HG03521 (cell line): ENCODE data around the gene MIB2.
"Not testable (repeated sequence)": the region's sequence is repeated elsewhere in the genome, so short reads cannot be mapped to it uniquely, and the experiment has no call there.

ENCODE experiments used
- ATAC-seq: cut with Tn5 transposase; IDR thresholded peaks from one replicate; pipeline ENCODE4 v1.9.1; 2021; ENCODE audit warnings: mild to moderate bottlenecking, moderate library complexity; ENCODE audit not compliant: unreplicated experiment

MIB2 gene

DNA sequence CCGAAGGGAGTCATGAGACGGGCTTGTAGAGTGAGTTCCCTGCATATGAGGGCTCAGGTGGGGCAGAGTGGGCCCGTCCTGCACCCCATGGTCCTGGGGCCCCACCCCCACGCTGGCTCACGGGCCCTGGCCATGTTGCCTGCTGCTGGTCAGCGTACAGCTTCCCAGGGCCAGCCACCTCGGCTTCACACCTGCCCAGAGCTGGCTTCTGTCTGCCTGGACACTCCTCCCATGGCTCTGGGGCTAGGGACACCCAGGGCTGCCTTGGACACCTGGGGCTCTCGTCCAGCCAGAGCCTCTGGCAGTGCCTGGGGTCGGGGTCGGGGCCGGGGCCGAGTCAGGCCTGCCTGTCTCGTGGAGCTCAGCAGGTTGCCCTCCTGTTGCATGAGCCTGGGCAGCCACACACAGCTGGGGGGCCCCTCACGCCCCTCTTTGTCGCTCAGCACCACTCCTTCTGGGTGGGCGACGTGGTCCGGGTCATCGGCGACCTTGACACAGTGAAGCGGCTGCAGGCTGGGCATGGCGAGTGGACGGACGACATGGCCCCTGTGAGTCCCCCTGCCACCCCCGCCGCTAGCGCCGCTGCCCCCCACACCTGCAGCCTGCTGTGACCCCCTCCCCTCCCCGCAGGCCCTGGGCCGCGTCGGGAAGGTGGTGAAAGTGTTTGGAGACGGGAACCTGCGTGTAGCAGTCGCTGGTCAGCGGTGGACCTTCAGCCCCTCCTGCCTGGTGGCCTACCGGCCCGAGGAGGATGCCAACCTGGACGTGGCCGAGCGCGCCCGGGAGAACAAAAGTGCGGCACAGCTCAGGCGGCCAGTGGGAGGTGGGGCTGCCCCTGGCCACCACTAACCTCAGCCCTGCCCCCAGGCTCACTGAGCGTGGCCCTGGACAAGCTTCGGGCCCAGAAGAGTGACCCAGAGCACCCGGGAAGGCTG, 11.2 kb downstream of the MIB2 start:
- ATAC-seq = no peak

DNA sequence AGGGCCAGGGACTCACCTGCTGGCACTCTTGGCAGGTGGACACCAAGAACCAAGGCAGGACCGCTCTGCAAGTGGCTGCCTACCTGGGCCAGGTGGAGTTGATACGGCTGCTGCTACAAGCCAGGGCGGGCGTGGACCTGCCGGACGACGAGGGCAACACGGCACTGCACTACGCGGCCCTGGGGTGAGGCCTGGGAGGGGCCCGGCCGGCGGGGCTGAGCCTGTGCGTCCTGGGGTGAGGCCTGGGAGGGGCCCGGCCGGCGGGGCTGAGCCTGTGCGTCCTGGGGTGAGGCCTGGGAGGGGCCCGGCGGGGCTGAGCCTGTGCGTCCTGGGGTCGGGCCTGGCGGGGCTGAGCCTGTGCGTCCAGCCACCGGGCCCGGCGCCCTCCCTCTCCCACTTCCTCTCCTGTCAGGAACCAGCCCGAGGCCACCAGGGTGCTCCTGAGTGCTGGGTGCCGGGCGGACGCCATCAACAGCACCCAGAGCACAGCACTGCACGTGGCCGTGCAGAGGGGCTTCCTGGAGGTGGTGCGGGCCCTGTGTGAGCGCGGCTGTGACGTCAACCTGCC, 12.0 kb downstream of the MIB2 start:
- no peak for ATAC-seq

DNA sequence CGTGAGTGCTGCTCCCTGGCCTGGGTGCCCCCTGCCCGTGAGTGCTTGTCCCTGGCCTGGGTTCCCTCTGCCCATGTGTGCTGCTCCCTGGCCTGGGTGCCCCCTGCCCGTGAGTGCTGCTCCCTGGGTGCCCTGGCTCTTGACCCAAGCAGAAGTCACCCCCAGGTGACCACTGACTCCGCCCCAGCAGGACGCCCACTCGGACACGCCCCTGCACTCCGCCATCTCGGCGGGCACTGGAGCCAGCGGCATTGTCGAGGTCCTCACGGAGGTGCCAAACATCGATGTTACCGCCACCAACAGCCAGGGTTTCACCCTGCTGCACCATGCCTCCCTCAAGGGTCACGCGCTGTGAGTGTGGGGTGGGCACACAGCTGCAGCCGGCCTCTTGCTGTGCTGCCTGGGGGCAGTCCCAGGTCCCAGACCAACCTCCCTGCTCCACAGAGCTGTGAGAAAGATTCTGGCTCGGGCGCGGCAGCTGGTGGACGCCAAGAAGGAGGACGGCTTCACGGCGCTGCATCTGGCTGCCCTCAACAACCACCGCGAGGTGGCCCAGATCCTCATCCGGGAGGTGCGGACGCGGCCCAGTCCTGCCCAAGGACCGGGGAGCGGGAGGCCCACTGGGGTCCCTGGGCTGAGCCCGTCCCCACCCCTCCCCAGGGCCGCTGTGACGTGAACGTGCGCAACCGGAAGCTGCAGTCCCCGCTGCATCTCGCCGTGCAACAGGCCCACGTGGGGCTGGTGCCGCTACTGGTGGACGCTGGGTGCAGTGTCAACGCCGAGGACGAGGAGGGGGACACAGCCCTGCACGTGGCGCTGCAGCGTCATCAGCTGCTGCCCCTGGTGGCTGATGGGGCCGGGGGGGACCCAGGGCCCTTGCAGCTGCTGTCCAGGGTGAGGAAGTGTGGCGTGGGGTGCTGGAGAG, 12.8 kb downstream of the MIB2 start:
- no peak for ATAC-seq

DNA sequence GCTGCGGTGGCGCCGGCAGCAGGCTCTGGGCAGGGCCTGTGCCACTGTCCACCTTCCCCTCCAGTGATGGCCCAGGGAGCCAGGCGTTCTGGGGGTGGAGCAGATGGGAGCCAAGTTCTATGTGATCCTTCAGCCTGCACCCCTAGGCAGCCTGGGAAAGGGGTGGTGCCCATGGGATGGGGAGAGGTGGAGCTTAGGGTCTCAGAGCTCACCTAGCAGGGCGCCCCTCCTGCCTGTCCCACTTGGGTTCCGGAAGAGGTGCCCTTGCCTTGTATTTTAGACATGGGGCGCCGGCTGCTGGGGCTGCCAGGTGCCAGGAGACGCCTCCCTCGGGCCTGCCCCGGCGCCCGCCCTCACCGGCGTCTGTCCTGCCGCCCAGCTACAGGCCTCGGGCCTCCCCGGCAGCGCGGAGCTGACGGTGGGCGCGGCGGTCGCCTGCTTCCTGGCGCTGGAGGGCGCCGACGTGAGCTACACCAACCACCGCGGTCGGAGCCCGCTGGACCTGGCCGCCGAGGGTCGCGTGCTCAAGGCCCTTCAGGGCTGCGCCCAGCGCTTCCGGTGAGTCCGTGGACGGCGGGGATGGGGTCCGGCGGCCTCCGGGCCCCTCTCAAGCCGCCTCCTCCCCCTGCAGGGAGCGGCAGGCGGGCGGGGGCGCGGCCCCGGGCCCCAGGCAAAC, 13.6 kb downstream of the MIB2 start:
- ATAC-seq = no peak

DNA sequence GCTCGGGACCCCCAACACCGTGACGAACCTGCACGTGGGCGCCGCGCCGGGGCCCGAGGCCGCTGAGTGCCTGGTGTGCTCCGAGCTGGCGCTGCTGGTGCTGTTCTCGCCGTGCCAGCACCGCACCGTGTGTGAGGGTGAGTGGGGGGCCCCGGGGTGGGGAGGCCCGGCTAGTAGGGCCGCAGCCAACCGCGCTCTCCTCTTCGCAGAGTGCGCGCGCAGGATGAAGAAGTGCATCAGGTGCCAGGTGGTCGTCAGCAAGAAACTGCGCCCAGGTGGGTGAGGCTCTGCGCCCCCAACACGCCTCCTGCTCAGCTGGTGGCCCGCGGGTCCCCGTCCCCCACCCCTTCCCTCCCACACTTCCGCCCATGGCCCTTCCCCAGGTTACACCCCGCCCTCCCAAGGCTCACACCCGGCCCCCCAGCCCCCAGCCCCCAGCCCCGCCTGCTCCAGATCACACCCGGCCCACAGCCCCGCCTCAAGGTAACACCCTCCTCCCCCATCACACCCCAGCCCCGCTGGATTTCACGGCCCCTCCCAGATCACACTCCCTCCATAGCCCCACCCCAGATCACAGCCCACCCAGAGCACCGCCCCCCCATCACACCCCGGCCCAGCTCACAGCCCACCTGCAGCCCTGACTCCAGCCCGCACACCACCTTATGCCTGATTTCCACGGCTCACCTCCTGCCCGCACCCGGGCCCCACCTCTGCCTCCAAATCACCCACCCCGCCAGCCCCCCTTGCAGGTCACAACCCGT, 14.3 kb downstream of the MIB2 start:
- ATAC-seq = no peak

DNA sequence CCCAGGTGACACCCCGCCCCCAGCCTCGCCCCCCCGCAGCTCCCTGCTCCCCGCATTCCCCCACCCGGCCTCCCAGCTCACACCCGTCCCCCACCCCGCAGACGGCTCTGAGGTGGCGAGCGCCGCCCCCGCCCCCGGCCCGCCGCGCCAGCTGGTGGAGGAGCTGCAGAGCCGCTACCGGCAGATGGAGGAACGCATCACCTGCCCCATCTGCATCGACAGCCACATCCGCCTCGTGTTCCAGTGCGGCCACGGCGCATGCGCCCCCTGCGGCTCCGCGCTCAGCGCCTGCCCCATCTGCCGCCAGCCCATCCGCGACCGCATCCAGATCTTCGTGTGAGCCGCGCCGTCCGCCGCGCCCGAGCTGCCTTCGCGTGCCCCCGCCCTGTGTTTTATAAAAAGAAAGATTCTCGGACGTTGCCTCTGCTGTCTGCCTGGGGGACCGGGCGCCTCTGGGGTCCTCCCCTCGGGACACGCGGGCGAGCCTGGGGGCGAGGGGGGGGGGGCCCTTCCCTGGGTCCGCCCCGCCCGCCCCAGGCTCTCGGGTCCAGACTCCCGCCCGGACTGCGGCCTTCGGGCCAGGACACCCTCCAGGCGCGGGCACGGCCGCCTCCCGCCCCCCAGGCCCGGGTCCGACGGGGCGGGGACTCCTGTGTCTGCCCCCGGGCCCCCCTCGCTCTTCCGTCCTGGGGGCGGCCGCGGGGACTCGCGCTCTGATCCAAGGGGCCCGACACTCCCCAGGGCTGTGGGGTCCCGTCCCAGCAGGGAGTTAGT, 15.1 kb downstream of the MIB2 start:
- ATAC-seq = peak; percentile 66

DNA sequence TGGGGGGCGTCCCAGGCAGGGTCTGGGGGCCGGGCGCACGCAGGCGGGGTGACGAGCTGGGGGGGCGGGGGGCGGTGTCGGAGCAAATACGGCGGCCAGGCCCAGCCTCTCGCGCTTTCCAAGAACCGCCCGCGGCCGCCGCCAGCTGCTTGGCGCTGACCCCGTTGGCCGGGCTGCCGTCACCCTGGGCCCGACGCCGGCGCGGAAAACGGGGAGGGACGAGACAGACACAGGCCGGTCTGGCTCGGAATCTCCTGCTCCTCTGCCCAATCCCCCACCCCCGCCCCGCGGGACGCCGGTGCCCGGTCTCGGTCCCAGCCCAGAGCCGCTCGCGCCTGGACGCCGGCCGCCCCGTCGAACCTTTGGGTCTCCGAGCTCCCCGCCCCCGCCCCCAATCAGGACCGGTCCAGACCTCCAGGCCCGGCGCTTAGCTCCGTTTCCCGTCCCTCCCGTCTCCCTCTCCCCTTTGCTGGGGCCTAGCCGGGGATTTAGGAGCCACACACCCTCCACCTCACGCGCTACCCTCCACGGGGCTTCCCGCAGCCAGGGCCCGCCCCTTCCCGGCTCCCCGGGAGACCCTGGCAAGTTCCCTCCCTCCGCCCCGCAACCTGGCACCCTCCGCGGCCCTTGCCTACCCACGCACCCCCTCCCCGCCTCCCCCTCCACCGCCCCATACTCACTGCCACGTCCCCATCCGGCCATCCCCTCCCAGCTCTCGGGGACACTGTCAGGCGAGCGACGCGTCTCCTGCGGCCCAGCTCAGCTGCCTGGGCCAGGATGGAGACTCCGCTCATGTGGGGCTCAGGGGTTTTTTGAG, 15.9 kb downstream of the MIB2 start:
- ATAC-seq = no peak

DNA sequence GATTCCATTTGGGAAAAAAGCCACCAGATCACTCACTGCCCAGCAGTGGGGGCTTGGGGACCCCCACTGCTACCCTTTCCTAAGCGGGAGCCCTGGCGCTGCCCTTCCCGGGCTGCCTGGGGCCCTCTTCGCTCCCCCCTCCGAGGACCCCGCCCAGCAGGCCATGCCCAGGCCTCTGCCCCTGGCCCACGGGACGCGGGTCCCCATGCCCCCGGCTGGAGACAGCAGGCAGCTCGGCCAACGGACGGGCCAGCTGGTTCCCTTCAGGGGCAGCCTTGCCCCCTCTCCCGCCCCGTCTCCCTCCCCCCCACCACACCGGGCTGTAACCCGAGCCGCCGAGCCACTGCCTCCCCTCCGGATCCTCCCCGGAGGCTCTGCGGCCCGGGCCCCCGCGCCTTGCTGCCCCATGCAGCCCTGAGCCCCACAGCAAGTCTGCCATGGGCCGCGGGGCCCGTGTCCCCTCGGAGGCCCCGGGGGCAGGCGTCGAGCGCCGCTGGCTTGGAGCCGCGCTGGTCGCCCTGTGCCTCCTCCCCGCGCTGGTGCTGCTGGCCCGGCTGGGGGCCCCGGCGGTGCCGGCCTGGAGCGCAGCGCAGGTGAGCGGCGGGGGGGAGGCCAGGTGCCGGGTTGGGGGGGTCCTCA, 16.6 kb downstream of the MIB2 start, which contains the start of gene MMP23B:
Gene MMP23B (plus strand): TSS at position 392 of the 639 bp plus-strand sequence. CDS start 46 bp downstream, at position 438.
- no peak for ATAC-seq

DNA sequence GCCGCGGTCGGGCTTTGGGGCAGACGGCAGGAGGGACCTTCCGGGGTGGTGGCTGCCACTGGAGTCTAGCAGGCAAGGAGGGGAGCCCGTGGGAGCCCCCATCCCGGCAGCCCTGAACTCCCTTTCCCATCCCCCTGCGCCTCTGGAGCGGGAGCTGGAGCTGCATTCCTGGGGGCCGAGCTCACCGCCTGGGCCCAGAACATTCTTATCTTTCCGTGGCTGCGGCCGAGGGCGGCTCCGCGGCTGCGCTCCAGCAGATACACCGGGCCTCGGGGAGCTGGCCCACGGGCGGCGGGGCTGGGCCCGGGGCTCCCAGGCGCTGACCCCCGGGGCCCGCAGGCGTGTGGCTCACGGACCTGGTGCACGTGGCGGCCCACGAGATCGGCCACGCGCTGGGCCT, 18.1 kb downstream of the MIB2 start:
- ATAC-seq = not testable (repeated sequence)

DNA sequence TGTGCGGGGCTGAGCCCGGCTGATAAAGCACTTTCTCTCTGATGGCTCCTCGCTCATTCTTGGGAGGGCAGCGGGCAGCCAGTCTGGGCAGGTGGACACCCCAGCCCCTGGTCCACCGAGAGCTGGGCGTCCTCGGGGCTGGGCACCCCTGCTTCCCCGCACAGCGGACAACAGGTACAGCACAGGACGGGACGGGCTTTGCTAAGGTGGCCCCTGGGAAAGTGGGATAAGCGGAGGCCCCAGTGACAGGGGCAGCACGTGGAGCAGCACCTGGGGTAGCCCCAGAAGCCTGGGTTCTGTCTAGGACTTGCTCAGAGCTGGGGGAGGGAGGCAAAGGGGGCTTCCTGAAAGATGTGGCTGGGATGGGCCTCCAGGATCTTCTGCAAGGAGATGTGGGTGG, 19.3 kb downstream of the MIB2 start:
- not testable (repeated sequence) for ATAC-seq

DNA sequence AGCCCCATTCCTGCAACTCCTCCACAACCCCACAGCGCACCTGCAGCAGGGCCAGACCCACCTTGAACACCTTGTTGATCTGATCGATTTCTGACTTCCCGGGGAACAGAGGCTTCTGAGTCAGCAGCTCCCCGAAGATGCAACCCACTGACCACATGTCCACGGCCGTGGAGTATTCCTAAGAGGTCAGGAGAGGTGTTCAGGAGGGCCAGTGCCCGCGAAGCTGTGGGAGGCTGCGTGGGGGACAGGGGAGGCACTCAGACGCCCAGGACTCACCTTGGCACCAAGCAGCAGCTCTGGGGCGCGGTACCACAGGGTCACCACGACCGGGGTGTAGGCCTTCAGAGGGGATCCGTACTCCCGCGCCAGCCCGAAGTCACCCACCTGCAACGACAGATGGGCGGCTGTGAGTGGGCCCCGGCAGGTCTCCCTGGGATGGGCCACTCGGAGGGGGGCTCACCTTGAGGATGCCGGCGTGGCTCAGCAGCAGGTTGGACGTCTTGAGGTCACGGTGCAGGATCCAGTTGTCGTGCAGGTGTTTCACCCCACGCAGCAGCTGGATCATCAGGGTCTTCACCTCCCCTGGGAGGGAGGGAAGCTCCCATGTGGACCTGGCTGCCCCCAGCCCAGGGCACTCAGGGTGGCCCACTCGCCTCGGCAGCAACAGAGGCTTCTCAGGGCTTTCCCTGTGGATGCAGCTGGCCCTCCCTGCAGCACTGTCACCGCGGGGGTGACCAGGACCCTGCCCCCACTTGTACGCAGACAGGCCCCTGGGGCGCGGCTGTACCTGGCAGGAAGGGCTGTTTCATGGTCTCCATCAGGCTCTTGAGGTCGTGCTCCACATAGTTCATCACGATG, 21.6 kb downstream of the MIB2 start:
- ATAC-seq = not testable (repeated sequence)

DNA sequence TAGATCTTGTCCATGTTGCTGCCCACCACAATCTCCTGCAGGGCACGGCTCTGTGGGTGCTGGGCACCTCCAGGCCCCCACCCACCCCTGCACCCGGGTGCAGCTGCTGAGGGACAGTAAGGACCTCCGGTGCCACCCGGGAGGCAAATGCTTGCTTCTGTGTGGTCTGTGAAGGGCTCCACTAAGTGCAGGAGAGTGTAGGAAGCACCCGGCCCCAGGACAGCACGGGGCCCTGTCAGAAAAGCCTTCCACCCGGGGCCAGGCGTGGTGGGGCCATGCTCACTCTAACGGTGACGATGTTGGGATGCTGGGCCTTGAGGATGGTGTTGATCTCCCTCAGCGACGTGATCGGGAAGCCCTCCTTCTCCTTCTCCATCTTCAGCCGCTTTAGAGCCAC, 22.2 kb downstream of the MIB2 start:
- not testable (repeated sequence) for ATAC-seq

DNA sequence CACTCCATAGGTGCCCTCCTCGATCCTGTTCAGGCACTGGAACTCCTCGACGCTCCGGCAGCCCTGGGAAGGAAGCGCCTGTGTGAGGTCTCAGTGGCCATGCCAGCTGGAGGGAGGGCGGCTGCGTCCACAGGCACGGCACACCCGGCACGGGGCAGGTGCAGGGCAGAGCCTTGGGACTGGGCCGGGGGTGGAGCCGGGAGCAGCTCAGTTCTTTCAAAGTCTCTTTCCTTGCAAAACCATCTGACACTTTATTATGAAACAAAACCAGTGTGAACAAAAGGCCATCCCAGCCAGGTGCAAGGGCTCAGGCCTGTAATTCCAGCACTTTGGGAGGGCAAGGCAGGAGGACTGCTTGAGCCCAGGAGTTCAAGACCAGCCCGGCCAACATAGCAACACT, 23.2 kb downstream of the MIB2 start:
- not testable (repeated sequence) for ATAC-seq

DNA sequence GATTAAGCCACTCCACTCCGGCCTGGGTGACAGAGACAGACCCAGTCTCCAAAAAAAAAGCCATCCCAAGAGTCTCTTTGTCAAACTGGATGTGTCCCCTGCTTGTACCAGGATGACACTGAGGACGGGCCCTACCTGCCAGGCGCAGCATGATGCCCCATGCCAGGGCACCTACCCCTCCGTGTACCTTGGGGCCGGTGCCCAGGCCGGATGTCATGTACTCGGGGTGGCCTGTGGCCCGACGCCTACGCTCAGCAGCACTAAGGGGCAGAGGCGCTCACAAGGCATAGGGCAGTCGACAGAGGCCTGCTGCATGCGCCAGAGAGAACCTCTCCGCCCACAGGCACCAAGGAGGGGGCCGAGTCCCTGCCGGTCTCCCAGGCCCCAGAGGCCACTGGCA, 24.1 kb downstream of the MIB2 start:
- ATAC-seq = not testable (repeated sequence)

DNA sequence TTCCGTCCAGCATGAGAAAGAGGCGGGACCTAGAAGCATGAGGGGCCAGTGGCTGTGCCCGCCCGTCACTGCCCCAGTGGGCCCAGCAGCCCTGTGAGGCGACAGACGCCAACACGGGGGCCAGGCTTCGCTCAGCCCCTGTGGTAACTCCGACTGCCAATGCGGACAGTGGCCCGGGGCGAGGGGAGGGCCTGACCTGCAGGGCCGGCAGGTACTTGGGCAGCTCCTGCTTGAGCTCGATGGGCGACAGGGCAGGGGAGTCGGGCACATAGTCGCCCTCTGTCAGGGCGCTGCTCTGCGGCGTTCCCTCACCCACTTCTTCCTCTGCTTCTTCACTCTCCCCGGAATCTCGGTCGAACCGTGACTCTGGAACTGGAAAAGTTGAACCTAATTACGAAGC, 24.8 kb downstream of the MIB2 start:
- not testable (repeated sequence) for ATAC-seq

DNA sequence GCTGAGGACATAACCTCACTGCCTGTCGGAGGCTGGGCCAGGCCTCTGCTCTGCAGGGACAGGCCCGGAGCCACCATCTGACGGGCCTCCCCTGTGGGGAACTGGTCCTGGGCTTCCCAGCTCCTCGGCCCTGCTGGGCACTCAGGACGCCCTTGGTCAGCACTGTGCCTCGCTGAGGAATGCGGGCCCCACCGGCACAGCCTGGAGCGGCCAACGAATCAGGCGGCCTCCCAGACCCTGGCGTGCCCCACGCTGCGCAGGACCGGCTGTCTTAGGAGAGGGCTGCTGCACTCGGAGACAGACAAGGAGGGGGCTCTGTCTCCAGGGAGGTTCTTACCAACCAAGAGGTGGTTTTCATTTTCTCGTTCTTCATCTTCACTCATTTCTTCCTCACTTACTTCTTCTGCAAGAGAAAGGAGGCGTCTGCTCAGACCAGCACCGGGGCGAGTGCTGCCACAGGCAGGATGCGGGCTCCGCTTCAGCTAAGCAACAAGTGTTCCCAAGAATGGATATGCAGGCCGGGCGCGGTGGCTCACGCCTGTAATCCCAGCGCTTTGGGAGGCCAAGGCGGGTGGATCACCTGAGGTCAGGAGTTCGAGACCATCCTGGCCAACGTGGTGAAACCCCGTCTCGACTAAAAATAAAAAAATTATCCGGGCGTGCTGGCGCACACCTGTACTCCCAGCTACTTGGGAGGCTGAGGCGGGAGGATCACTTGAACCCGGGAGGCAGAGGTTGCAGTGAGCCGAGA, 25.6 kb downstream of the MIB2 start:
- ATAC-seq = not testable (repeated sequence)
